ENCODE results near the gene ICA1. TPM values are rescaled to one million over a fixed set of nuclear protein-coding genes. Genes with fewer than 3 reads are reported as not detected.

The ICA1 gene
- total RNA-seq, 3 donors from 2014 or later, result 18.7 to 59.9 (median 41.9) TPM

GRCh38 chr7:8206956-8207355 is 55.0 kb downstream of the ICA1 start:
- intact Hi-C loops (cut with DNase I, micrococcal nuclease), result no loop called here
- DNase-seq (no peak), ATAC-seq (no peak)
- Histone ChIP-seq H3K4me1 (ENCODE audit: low read depth) (no peaks in the 10 kb centered on the region), H3K36me3 (ENCODE audit: low read depth) (no peaks in the 10 kb centered on the region), H3K9me3 (no peaks in the 10 kb centered on the region), H3K4me3 (no peak overlapping the region)
- TF ChIP-seq, protein P1, sequence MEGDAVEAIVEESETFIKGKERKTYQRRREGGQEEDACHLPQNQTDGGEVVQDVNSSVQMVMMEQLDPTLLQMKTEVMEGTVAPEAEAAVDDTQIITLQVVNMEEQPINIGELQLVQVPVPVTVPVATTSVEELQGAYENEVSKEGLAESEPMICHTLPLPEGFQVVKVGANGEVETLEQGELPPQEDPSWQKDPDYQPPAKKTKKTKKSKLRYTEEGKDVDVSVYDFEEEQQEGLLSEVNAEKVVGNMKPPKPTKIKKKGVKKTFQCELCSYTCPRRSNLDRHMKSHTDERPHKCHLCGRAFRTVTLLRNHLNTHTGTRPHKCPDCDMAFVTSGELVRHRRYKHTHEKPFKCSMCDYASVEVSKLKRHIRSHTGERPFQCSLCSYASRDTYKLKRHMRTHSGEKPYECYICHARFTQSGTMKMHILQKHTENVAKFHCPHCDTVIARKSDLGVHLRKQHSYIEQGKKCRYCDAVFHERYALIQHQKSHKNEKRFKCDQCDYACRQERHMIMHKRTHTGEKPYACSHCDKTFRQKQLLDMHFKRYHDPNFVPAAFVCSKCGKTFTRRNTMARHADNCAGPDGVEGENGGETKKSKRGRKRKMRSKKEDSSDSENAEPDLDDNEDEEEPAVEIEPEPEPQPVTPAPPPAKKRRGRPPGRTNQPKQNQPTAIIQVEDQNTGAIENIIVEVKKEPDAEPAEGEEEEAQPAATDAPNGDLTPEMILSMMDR (IDR thresholded peaks at IDR 0.05), result no peak

DNA sequence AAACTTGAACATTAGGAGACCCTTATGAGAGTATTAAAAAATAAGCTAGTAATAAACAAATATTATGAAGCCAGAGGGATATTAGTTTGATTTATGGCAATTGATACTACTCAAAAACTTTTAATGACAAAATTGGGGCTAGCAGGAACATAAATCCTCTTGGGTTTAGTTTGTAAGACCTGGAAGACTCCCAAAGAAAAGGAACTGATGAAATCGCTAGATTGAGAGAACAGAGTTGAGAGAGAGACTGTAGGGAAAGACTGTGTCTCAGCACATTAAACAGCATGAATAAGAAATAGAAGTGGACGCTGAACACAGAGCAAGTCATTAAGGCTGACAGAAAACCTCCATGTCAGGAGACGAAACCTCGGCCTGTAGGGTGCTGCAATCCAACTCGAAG is 56.4 kb downstream of the ICA1 start:
- ATAC-seq (no peak), DNase-seq (no peak)
- TF ChIP-seq, protein P1 (IDR thresholded peaks at IDR 0.05), result no peak
- H3K4me3 ChIP-seq, result no peak overlapping the region
- no peaks in the 10 kb centered on the region for H3K4me1 ChIP-seq (ENCODE audit: low read depth)
- H3K36me3 ChIP-seq (ENCODE audit: low read depth), result no peaks in the 10 kb centered on the region
- intact Hi-C loops (cut with DNase I, micrococcal nuclease), result no loop called here
- no peaks in the 10 kb centered on the region for H3K9me3 ChIP-seq

GRCh38 chr7:8205031-8205387 is 57.0 kb downstream of the ICA1 start:
- Histone ChIP-seq H3K4me1 (ENCODE audit: low read depth) (no peaks in the 10 kb centered on the region), H3K4me3 (no peak overlapping the region), H3K9me3 (no peaks in the 10 kb centered on the region), H3K36me3 (ENCODE audit: low read depth) (no peaks in the 10 kb centered on the region)
- intact Hi-C loops (cut with DNase I, micrococcal nuclease), result no loop called here
- ATAC-seq (no peak), DNase-seq (no peak)
- TF ChIP-seq, protein P1 (IDR thresholded peaks at IDR 0.05), result no peak

GRCh38 chr7:8204339-8205030 is 57.5 kb downstream of the ICA1 start:
- no peak overlapping the region for H3K4me3 ChIP-seq
- H3K4me1 ChIP-seq (ENCODE audit: low read depth), result no peaks in the 10 kb centered on the region
- no peaks in the 10 kb centered on the region for H3K36me3 ChIP-seq (ENCODE audit: low read depth)
- no peak for DNase-seq
- ATAC-seq, result no peak
- intact Hi-C loops (cut with DNase I, micrococcal nuclease), result no loop called here
- TF ChIP-seq, protein P1 (IDR thresholded peaks at IDR 0.05), result no peak
- no peaks in the 10 kb centered on the region for H3K9me3 ChIP-seq

DNA sequence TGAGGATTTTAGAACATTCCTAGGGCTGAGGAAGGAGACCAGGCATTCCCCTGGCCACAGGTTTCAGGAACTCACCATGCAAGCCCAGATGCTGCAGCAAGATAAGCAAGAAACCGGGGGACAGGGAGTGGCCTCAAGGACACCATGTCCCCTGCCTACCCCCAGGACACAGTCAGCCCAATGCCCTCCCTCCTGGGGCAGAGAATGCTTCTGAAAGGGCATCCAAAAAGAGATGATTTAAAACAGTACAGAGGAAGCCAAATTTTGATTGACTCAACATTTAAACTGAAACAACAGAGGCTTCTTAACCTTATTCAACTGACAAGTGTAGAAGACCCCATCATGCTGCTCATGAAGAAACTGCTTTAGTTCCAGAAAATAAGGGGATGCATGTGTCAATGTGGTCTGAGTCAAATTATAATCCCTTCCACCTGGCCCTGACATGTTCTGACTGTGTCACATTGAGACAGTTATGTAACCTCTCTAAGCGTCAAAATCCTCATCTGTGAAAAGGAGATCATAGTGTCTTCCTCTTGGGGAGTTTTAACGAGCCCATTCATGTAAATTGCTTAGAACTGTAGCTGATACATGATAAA is 60.0 kb downstream of the ICA1 start:
- no peak overlapping the region for H3K4me3 ChIP-seq
- H3K36me3 ChIP-seq (ENCODE audit: low read depth), result no peaks in the 10 kb centered on the region
- DNase-seq (no peak), ATAC-seq (no peak)
- intact Hi-C loops (cut with DNase I, micrococcal nuclease), result no loop called here
- no peaks in the 10 kb centered on the region for H3K9me3 ChIP-seq
- TF ChIP-seq, protein P1 (IDR thresholded peaks at IDR 0.05), result no peak
- no peaks in the 10 kb centered on the region for H3K4me1 ChIP-seq (ENCODE audit: low read depth)

All from mucosa of descending colon (tissue), 3 donors.